Measurements from ENCODE around the gene SERPINA1. TPM values are rescaled to one million over a fixed set of nuclear protein-coding genes. Genes with fewer than 3 reads are reported as not detected.

Gene SERPINA1
- total RNA-seq, 1 donor: 3.8 TPM

DNA sequence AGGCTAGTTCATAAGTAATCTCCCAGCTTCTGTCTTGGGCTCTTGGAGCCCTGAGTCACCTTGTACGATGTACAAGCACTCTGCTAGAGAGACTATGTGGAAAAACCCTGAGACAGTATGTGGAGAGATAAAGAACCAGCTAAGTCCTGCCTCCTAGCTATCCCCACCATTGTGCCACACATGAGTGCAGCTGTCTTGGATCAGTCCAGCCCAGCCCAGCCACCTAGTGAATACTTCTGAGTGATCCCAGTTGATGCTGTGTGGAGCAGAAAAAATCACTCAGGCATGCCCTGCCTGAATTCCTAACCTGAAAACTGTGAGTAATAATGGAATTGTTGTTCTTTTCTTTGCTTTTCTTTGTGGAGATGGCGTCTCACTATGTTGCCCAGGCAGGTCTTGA is 60.2 kb downstream of the SERPINA1 start:
- no peak for DNase-seq (ENCODE audit: low read depth in 2 of 3, low spot score in 2 of 3)

Other genes starting within 250 kb of the SERPINA1 start
- gene PPP4R4, start 214.3 kb downstream of the SERPINA1 start, total RNA-seq: under 0.01 TPM
- not detected for gene SERPINA10, start 95.3 kb downstream of the SERPINA1 start, total RNA-seq
- gene SERPINA6, start 65.3 kb downstream of the SERPINA1 start, total RNA-seq: under 0.01 TPM
- gene SERPINA2, start 21.9 kb downstream of the SERPINA1 start, total RNA-seq: not detected
- not detected for gene SERPINA11, start 64.2 kb upstream of the SERPINA1 start, total RNA-seq
- gene SERPINA9, start 87.6 kb upstream of the SERPINA1 start, total RNA-seq: not detected
- gene SERPINA12, start 120.9 kb upstream of the SERPINA1 start, total RNA-seq: not detected
- not detected for gene SERPINA4, start 172.8 kb upstream of the SERPINA1 start, total RNA-seq
- gene SERPINA5, start 192.8 kb upstream of the SERPINA1 start, total RNA-seq: not detected
- not detected for gene SERPINA3, start 223.8 kb upstream of the SERPINA1 start, total RNA-seq

Data from hematopoietic multipotent progenitor cell (in vitro differentiated cells).